Mesenchymal stem cell (in vitro differentiated cells and primary cell): ENCODE measurements around the gene PAX2.

Experiments used
- DNase-seq: peaks from one replicate; pipeline ENCODE4 v3.0.0-alpha.2; 2013
- H2AFZ ChIP-seq: one replicate; pipeline ENCODE4 v1.6.1; 2013; ENCODE audit warnings: low read depth, mild to moderate bottlenecking, control low read depth, inconsistent platforms, low read length, moderate library complexity
- H2AK5ac ChIP-seq: 2 replicates; pipeline ENCODE4 v1.6.1; 2013; ENCODE audit warnings: low read length, moderate library complexity, mild to moderate bottlenecking, inconsistent platforms; ENCODE audit not compliant: severe bottlenecking
- H2BK120ac ChIP-seq: one replicate; pipeline ENCODE4 v1.6.1; 2013; ENCODE audit warnings: low read depth, mild to moderate bottlenecking, inconsistent platforms, low read length, moderate library complexity
- H2BK12ac ChIP-seq, 2 experiments: one replicate each; pipeline ENCODE4 v1.6.1; 2013; ENCODE audit warnings: inconsistent platforms in 2 of 2, low read length in 2 of 2, mild to moderate bottlenecking in 2 of 2, moderate library complexity in 2 of 2, control low read depth in 1 of 2
- H2BK15ac ChIP-seq: one replicate; pipeline ENCODE4 v1.6.1; 2013; ENCODE audit warnings: mild to moderate bottlenecking, low read depth, inconsistent platforms; ENCODE audit not compliant: poor library complexity, severe bottlenecking
- H2BK5ac ChIP-seq: 2 replicates; pipeline ENCODE4 v1.6.1; 2013; ENCODE audit warnings: low read depth, mild to moderate bottlenecking, low read length, control low read depth, inconsistent platforms; ENCODE audit not compliant: poor library complexity, severe bottlenecking
- H3K14ac ChIP-seq, 2 experiments: one replicate each; pipeline ENCODE4 v1.6.1; 2013; ENCODE audit warnings: inconsistent platforms in 2 of 2, low read length in 2 of 2, control low read depth in 1 of 2, mild to moderate bottlenecking in 1 of 2, moderate library complexity in 1 of 2
- H3K18ac ChIP-seq, 2 experiments: one replicate each; pipeline ENCODE4 v1.6.1; 2013; ENCODE audit warnings: inconsistent platforms in 2 of 2, low read length in 2 of 2, control low read depth in 1 of 2, low read depth in 1 of 2, mild to moderate bottlenecking in 1 of 2
- H3K23ac ChIP-seq, 2 experiments: one replicate each; pipeline ENCODE4 v1.6.1; 2013; ENCODE audit warnings: inconsistent platforms in 2 of 2, low read length in 2 of 2, mild to moderate bottlenecking in 2 of 2, moderate library complexity in 2 of 2, control low read depth in 1 of 2
- H3K27ac ChIP-seq: 2 replicates; pipeline ENCODE4 v1.5.1; 2013; ENCODE audit warnings: mild to moderate bottlenecking, moderate library complexity, low read length, control low read depth, inconsistent platforms; ENCODE audit not compliant: poor library complexity, severe bottlenecking
- H3K27me3 ChIP-seq, 2 experiments: 2 replicates each; pipeline versions ENCODE4 v1.6.1 to v1.7.0; 2013; ENCODE audit warnings: low read length in 2 of 2, mild to moderate bottlenecking in 2 of 2, moderate library complexity in 2 of 2, control low read depth in 1 of 2, inconsistent platforms in 1 of 2; ENCODE audit not compliant: control insufficient read depth in 1 of 2, insufficient read depth in 1 of 2
- H3K36me3 ChIP-seq, 2 experiments: 2 replicates each; pipeline versions ENCODE4 v1.6.1 to v1.7.0; 2013; ENCODE audit warnings: low read length in 2 of 2, control low read depth in 1 of 2, inconsistent platforms in 1 of 2, low read depth in 1 of 2, mild to moderate bottlenecking in 1 of 2; ENCODE audit not compliant: insufficient read depth in 2 of 2, control insufficient read depth in 1 of 2
- H3K4ac ChIP-seq, 2 experiments: one replicate each; pipeline ENCODE4 v1.6.1; 2013; ENCODE audit warnings: inconsistent platforms in 2 of 2, low read length in 2 of 2, mild to moderate bottlenecking in 2 of 2, moderate library complexity in 2 of 2, control low read depth in 1 of 2, low read depth in 1 of 2
- H3K4me1 ChIP-seq: 2 replicates; pipeline ENCODE4 v1.6.1; 2013; ENCODE audit warnings: low read depth, low read length, control low read depth; ENCODE audit not compliant: control insufficient read depth, insufficient read depth
- H3K4me2 ChIP-seq: 2 replicates; pipeline ENCODE4 v1.6.1; 2013; ENCODE audit warnings: low read length, mild to moderate bottlenecking, inconsistent platforms; ENCODE audit not compliant: poor library complexity, severe bottlenecking
- H3K4me3 ChIP-seq, 2 experiments: 2 replicates each; pipeline versions ENCODE4 v1.5.1 to v1.7.0; 2013; ENCODE audit warnings: low read length in 2 of 2, mild to moderate bottlenecking in 2 of 2, control low read depth in 1 of 2, low read depth in 1 of 2; ENCODE audit not compliant: insufficient read depth in 1 of 2
- H3K79me1 ChIP-seq: replicated peaks from 2 replicates; pipeline ENCODE4 v1.6.1; 2013; ENCODE audit warnings: mild to moderate bottlenecking, control low read depth, low read length, inconsistent platforms; ENCODE audit not compliant: poor library complexity, severe bottlenecking
- H3K9ac ChIP-seq: 2 replicates; pipeline ENCODE4 v1.7.0; 2013; ENCODE audit warnings: mild to moderate bottlenecking, low read length, moderate library complexity
- H3K9me3 ChIP-seq: 2 replicates; pipeline ENCODE4 v1.7.0; 2013; ENCODE audit warnings: mild to moderate bottlenecking, low read length; ENCODE audit not compliant: control insufficient read depth
- H4K8ac ChIP-seq: one replicate; pipeline ENCODE4 v1.6.1; 2013; ENCODE audit warnings: inconsistent platforms, mild to moderate bottlenecking, low read length, moderate library complexity
- H4K91ac ChIP-seq: one replicate; pipeline ENCODE4 v1.6.1; 2013; ENCODE audit warnings: mild to moderate bottlenecking, low read length, inconsistent platforms
- WGBS: methylation state at CpG from one replicate; pipeline ENCODE4 v1.1.7; 2013; ENCODE audit warnings: mixed read lengths; 5-methylcytosine and 5-hydroxymethylcytosine counted together

PAX2 gene

DNA sequence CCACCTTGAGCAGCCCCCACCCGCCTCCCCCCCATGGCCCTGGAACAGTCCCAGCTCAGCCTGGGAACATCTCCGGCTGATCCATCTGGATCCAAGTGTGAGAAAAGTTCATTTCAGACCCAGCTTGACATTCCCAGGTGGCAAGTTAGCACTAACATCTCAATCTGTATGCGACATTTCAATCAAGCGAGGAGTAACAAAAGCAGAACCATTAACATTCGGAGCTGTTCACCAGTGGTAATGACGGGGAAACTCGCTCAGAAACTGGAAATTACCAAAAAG lies 65.4 kb downstream of the PAX2 start:
- H4K8ac ChIP-seq: no peak overlapping the region

DNA sequence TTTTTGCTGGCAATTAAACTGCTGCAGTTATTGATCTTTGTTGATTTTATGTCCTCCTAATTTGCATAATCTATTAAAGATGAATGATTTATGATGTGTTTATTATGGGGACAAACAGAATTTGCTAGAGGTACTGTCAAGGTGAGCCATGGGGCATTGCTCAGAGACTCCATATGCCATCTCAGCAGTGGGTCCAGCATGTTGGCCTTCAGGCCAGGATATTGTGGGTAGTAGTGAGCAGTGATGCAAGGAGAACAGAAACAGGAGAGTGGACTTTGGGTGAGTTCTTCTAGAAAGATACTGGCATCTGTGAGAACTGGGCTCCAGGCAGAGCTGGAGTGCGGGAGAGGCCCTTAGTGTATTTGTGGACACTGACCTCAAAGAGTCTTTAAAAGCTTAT lies 65.9 kb downstream of the PAX2 start:
- Histone ChIP-seq H3K36me3 (no peaks in the 10 kb centered on the region), H3K23ac (no peak overlapping the region), H3K18ac (no peak overlapping the region)

More for the DNA sequence above, 65.4 kb downstream of the PAX2 start:
- no peak overlapping the region for H3K4ac ChIP-seq
- DNase-seq: no peak
- no peak overlapping the region for H3K4me2 ChIP-seq
- H2AK5ac ChIP-seq: no peak overlapping the region
- WGBS: 87% methylated on average over 7 of the region's 7 CpGs
- no peaks in the 10 kb centered on the region for H3K9me3 ChIP-seq
- no peak overlapping the region for H3K9ac ChIP-seq
- H3K27me3 ChIP-seq: peaks cover 69 to 94% of the 10 kb centered on the region in 2 experiments
- no peaks in the 10 kb centered on the region for H3K36me3 ChIP-seq
- no peak overlapping the region for H4K91ac ChIP-seq
- H3K14ac ChIP-seq: no peak overlapping the region
- H2AFZ ChIP-seq: no peak overlapping the region
- H2BK15ac ChIP-seq: no peak overlapping the region
- no peak overlapping the region for H2BK12ac ChIP-seq
- H3K27ac ChIP-seq: no peak overlapping the region
- H2BK5ac ChIP-seq: no peak overlapping the region
- no peak overlapping the region for H3K4me3 ChIP-seq
- H3K18ac ChIP-seq: no peak overlapping the region
- peaks cover 2% of the 10 kb centered on the region for H3K4me1 ChIP-seq
- H2BK120ac ChIP-seq: no peak overlapping the region
- no peaks in the 10 kb centered on the region for H3K79me1 ChIP-seq
- H3K23ac ChIP-seq: no peak overlapping the region

DNA sequence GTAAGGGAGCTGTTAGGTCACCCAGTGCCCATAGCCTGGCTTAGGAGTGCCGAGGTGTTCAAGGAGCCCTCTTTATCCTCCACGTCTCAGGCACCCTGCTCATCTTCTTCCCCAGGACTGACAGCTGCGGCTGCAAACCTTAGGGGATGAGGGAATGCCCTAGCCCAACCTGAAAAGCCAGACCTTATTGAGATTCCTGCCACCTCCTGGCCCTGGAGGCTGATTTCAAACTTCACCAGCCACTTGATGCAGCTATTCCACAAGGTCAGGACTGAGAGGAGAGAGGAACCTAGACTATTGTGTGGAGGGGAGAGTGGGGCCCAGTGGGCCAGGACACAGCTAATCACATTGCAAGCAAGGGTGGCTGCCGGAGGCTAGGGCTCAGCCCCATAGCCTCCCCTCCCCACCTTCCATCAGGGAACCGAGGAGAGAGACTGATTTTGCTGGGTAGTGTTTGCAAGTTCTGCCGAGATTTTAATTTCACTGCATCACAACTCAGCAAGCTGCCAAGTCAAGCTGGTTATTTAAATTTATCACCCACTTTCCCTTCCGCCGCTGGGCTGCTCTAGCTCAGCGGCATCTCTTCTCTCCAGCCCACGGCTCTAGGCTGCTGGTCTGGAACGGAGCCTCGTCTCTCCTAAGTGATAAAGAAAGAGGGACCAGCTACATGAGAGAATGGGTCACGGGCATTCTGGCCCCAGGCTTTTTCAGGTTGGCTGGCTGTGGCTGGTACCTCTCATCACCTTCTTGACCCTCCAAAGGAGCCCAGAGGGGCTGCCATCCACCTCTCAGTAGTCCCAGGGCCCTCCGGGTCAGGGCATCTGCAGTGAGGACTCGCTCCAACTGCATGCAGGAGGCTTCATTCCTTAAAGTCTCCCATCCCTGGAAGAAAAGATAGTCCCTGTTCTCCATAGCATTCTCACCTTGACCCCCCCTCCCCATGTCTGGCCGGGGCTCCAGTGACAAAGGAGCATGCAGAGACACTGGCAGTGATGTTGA lies 66.7 kb downstream of the PAX2 start:
- WGBS: 74% methylated on average over 16 of the region's 16 CpGs
- no peak for DNase-seq
- Histone ChIP-seq H3K4me3 (no peak overlapping the region), H2BK15ac (no peak overlapping the region), H3K18ac (no peak overlapping the region), H3K9me3 (no peaks in the 10 kb centered on the region), H3K79me1 (no peaks in the 10 kb centered on the region), H3K27me3 (peaks cover 70 to 94% of the 10 kb centered on the region in 2 experiments), H3K14ac (no peak overlapping the region), H3K4me1 (peaks cover 2% of the 10 kb centered on the region), H3K9ac (no peak overlapping the region), H2BK12ac (no peak overlapping the region), H2AK5ac (no peak overlapping the region), H3K27ac (no peak overlapping the region), H2BK5ac (no peak overlapping the region), H4K8ac (no peak overlapping the region), H3K23ac (no peak overlapping the region), H4K91ac (no peak overlapping the region), H2AFZ (no peak overlapping the region), H3K36me3 (no peaks in the 10 kb centered on the region), H3K4ac (no peak overlapping the region), H2BK120ac (no peak overlapping the region), H3K4me2 (no peak overlapping the region)

More for the DNA sequence above, 65.9 kb downstream of the PAX2 start:
- no peak overlapping the region for H3K4ac ChIP-seq
- 91% methylated on average over 1 of the region's 1 CpG for WGBS
- H3K4me3 ChIP-seq: no peak overlapping the region
- no peak overlapping the region for H2AFZ ChIP-seq
- H2AK5ac ChIP-seq: no peak overlapping the region
- H3K4me2 ChIP-seq: no peak overlapping the region
- no peaks in the 10 kb centered on the region for H3K79me1 ChIP-seq
- H3K27me3 ChIP-seq: peaks cover 68 to 94% of the 10 kb centered on the region in 2 experiments
- H3K9me3 ChIP-seq: no peaks in the 10 kb centered on the region
- H3K9ac ChIP-seq: no peak overlapping the region
- H2BK5ac ChIP-seq: no peak overlapping the region
- H2BK15ac ChIP-seq: no peak overlapping the region
- H4K8ac ChIP-seq: no peak overlapping the region
- H2BK12ac ChIP-seq: no peak overlapping the region
- H3K27ac ChIP-seq: no peak overlapping the region
- H3K4me1 ChIP-seq: peaks cover 2% of the 10 kb centered on the region
- no peak overlapping the region for H2BK120ac ChIP-seq
- H3K14ac ChIP-seq: no peak overlapping the region
- no peak overlapping the region for H4K91ac ChIP-seq
- no peak for DNase-seq

DNA sequence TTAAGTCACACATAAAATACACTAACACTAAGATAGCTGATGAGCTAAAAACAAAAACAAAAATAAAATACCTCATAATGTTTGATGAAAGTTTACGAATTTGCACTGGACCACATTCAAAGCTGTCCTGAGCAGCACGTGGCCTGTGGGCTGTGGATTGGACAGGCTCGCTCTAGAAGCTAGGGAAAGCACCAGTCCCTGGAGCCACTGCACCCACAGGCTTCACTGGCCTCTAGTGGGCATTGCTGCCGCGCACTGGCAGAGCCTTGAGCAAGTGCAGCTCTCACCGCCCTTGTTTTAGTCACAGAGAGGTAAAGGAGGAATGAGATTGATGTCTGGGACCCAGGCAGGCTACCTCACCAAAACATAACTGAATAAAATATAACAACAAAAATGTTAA lies 67.6 kb downstream of the PAX2 start:
- Histone ChIP-seq H3K79me1 (no peaks in the 10 kb centered on the region), H4K91ac (no peak overlapping the region), H3K4me2 (no peak overlapping the region), H3K23ac (no peak overlapping the region), H3K27me3 (peaks cover 71 to 94% of the 10 kb centered on the region in 2 experiments), H3K18ac (no peak overlapping the region), H2BK15ac (no peak overlapping the region), H3K14ac (no peak overlapping the region), H2BK120ac (no peak overlapping the region), H2AFZ (no peak overlapping the region), H3K4ac (no peak overlapping the region), H3K4me1 (no peaks in the 10 kb centered on the region), H4K8ac (no peak overlapping the region), H2BK12ac (no peak overlapping the region), H3K9me3 (no peaks in the 10 kb centered on the region), H3K27ac (no peak overlapping the region), H2AK5ac (no peak overlapping the region), H3K4me3 (no peak overlapping the region), H3K9ac (no peak overlapping the region), H2BK5ac (no peak overlapping the region), H3K36me3 (no peaks in the 10 kb centered on the region)
- DNase-seq: no peak
- WGBS: 67% methylated on average over 5 of the region's 6 CpGs
